Epithelial cell of esophagus (primary cell): Measurements from ENCODE around the gene SPATA9.
"Not testable (repeated sequence)": the region's sequence is repeated elsewhere in the genome, so short reads cannot be mapped to it uniquely, and the experiment has no call there.

Experiments used
- DNase-seq: peaks from one replicate; pipeline ENCODE4 v3.0.0; 2010; ENCODE audit warnings: low read depth
- H3K4me3 ChIP-seq: 2 replicates; pipeline ENCODE4 v1.5.1; 2011; ENCODE audit warnings: mild to moderate bottlenecking, low read length, control low read depth
- TF ChIP-seq, protein P1 (sequence below): IDR thresholded peaks from 2 replicates; pipeline ENCODE4 v1.5.1; 2011; ENCODE audit warnings: low read depth, mild to moderate bottlenecking, low read length, control low read depth, inconsistent platforms; ENCODE audit not compliant: insufficient read depth; ENCODE audit errors: missing control alignments

Gene SPATA9

DNA sequence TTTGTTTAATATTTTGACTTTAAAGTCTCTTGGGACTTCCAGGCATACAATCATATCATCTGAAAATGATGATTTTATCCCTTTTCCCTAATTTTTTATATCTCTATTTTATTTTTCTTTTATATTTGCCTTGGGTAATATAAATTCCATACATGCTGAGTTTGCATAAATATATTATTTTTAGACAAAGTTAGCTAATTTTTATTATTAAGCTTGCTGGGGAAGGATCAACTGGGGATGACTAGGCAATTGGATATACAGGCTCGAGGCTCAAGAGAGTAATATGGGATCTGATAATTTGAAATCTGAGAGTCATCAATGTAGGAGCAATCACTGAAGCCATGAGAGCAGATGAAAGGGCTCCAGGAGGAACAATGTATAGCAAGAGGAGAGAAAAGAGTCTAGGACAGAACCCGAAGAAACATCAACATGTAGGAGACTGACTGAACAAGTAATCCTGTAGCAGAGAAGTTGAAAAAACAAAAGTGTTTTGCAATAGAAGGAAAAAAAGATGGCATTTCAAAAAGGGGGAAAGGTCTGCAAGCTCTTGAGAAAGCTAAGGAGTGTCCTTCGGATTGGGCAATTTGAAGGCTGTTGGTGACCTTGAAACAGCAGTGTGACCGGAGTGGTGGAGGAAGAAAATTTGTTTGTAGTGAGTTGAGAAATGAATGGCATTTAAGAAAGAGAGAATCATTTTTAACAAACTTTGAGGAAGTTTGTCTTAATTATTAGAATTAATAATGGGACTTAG, 31.3 kb upstream of the SPATA9 start:
- no peak overlapping the region for H3K4me3 ChIP-seq
- DNase-seq = no peak
- TF ChIP-seq, protein P1, sequence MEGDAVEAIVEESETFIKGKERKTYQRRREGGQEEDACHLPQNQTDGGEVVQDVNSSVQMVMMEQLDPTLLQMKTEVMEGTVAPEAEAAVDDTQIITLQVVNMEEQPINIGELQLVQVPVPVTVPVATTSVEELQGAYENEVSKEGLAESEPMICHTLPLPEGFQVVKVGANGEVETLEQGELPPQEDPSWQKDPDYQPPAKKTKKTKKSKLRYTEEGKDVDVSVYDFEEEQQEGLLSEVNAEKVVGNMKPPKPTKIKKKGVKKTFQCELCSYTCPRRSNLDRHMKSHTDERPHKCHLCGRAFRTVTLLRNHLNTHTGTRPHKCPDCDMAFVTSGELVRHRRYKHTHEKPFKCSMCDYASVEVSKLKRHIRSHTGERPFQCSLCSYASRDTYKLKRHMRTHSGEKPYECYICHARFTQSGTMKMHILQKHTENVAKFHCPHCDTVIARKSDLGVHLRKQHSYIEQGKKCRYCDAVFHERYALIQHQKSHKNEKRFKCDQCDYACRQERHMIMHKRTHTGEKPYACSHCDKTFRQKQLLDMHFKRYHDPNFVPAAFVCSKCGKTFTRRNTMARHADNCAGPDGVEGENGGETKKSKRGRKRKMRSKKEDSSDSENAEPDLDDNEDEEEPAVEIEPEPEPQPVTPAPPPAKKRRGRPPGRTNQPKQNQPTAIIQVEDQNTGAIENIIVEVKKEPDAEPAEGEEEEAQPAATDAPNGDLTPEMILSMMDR = no peak

DNA sequence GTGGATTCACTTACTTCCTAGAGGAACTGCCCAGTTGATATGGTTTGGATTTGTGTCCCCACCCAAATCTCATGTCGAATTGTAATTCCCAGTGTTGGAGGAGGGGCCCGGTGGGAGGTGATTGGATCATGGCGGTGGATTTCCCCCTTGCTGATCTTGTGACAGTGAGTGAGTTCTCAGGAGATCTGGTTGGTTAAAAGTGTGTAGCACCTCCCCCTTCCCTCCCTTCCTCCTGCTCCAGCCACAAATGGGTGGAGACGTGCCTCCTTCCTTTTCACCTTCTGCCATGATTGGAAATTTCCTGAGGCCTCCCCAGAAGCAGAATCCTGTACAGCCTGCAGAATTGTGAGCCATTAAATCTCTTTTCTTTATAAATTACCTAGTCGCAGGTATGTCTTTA, 30.5 kb upstream of the SPATA9 start:
- not testable (repeated sequence) for H3K4me3 ChIP-seq, DNase-seq

DNA sequence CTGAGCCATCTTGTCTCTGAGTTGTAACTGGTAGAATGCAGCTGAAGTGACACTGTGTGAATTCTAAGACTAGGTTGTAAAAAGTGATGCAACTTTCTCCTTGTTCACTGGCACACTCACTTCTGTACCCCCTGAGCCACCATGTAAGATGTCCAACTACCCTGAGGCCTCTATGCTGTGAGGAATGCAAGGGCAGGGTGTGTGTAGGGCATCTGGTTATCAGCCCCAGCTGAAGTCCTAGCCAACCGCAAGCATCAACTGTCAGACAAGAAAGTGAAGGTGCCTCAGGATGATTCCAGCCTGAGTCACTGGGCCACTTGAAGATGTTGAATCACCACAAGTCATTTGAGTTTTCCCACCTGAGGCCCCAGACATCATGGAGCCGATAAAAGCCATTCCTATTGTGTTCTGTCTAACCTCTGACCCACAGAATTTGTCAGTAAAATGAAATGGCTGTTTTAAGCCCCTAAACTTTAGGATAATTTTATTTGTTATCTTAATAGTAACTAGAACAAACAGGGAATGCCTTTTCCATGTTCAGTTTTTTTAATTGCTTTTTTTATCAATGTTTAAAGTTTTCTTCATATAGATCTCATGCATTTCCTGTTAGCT, 29.7 kb upstream of the SPATA9 start:
- peak; percentile 96 for DNase-seq
- no peak overlapping the region for H3K4me3 ChIP-seq
- TF ChIP-seq, protein P1 = no peak

DNA sequence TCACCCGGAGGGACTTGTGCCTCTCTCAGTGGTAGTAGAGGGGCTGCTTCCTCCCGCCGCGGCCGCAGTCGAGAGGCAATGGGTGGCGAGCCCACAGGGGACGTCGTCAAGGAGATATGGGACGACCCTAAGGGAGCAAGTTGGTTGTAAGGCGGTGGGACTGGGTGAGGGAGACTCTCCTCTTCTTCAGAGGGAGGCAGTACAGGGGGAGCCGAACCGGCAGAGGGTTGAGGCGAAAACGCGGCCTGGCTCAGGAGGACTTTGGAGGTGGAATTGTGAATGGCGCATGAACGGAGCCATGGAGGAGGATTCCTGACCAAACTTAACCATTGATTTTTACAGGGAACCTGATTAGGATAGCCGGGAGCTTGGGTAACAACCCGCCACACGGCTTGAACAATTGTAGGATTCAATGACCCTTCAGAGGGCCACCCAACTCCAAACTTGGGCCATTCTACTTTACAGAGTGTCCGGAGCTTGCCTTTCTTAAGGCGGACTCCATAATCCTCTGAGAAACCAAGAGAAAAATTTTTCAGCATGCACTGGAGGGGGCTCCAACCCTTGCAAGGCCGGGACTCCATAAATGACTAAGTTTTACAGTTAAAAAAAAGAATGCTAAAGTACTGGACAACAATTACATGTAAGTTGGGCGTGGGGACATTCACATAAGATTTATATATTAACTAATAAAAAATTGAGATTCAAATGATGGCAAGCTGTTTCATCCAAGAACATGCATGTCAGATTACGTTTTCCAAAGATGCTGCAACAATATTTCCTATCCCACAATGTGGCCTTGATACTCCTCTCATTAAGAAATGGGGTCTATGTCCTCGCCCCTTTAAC, 28.9 kb upstream of the SPATA9 start:
- DNase-seq = no peak
- TF ChIP-seq, protein P1 = no peak

DNA sequence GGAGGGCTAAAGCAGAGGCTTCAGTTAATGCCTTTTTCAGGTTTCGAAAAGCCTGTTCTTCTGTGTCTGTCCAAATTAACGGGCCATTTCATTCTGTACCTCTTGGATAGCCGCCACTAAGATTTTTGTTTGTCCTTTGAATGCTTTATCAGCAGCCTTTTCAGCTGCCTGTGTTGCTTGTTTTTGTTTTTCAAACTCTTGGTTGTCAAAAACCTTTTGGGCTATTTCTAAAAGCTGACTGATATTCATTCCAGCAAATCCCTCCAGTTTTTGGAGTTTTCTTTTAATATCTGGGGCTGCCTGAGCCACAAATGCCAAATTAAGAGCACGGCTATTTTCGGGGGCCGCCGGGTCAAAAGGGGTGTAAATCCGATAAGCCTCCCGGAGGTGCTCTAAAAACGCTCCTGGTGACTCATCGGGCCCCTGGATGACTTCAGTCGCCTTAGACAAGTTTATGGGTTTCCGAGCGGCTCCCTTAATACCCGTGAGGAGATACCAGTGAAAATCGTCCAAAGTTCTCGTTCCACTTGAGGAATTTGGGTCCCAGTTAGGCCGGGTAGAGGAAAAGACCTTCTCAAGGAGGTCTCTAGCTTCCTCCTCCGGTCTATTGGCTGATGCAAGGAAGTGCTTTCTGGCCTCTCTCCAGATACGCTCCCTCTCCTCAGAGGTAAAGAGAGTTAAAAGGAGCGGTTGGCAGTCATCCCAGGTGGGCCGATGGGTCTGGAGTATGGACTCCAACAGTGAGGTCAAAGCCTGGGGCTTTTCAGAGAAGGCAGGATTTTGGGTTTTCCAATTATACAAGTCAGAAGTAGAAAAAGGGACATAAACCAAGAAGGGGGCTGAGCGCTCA, 28.1 kb upstream of the SPATA9 start:
- not testable (repeated sequence) for H3K4me3 ChIP-seq, DNase-seq

More for the DNA sequence above, 28.9 kb upstream of the SPATA9 start:
- H3K4me3 ChIP-seq = no peak overlapping the region

DNA sequence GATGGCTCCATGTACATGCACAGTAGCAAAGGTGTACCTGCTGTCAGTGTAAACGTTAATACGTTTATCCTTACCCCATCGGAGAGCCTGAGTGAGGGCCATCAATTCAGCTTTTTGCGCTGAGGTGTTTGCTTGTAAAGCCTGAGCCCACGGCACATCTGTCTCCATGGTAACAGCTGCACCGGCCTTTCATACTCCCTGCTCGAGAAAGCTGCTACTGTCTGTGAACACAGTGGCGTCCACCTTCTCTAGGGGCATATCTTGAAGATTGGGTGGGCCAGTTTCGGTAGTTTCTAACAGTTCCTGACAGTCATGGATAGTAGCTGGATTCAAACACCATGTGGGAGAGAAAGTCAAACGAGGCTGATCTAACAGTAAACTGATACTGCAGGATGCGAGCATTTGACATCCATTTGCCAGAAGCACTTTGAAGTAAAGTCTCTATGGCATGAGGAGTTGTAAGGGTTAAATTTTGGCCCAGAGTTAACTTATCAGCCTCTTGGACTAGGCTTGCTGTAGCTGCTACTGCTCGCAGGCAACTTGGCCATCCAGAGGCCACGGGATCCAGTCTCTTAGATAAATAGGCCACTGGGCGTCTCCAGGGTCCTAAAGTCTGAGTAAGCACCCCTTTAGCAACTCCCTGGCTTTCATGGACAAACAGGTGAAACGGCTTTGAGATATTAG, 27.3 kb upstream of the SPATA9 start:
- H3K4me3 ChIP-seq = no peak overlapping the region
- DNase-seq = no peak
- TF ChIP-seq, protein P1 = no peak

DNA sequence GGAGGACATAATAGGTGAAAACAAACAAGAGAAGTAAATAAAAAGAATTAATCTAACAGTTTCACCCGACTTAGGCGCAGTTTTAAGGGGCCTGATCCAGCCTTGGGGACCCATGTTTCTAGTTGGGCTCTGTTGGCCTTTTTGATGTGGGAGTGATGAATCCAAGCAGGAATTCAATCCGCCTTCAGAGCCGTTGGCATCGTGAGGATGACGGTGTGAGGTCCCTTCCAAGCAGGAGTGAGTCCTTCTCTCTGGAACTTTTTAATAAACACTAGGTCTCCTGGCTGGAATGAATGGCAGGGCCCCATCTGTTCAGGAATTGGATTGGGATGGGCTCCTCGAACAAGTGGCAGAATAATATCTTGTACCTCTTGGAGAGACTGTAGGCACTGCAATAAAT, 26.1 kb upstream of the SPATA9 start:
- no peak overlapping the region for H3K4me3 ChIP-seq
- no peak for DNase-seq
- TF ChIP-seq, protein P1 = no peak

DNA sequence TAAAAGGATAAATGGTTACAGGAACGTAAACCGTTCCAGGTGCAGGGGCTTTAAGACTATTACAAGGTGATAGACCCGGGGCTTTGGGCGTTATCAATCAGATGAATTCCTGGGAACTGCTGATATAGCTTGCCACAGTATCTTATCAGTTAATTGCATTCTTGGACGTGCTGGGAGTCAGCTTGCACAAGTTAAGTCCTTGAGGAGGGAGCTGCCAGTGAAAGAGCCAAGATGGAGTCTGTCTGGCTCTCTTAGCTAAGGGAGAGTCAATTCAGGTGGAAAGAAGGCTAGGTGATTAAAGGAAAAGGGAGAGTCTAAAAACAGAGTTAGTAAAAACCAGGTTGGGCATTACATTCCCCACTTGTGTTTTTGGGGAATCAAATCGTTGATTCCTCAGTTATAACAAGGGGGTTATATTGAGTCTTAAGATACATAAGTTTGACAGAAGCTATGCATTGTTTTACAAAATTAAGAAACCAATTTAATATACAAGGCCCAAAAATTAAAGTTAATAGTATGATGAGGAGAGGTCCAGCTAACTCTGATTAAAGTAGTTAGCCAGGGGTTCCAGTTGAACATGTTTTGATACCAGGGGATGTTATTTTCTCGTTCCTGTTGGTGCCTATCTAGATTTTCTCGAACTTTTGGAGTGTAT, 24.9 kb upstream of the SPATA9 start:
- DNase-seq, H3K4me3 ChIP-seq: not testable (repeated sequence)
